HFFc6 (cell line): Measurements from ENCODE around the gene CLCN1. TPM values are rescaled to one million over a fixed set of nuclear protein-coding genes. Genes with fewer than 3 reads are reported as not detected.

Experiments used
- DNase-seq: peaks from one replicate; pipeline ENCODE4 v3.0.0-alpha.2; 2018
- H3K27ac Mint-ChIP-seq: 2 replicates; pipeline ENCODE4 v1.8.0; 2020; ENCODE audit warnings: mild to moderate bottlenecking, mixed read lengths
- H3K27me3 Mint-ChIP-seq: 2 replicates; pipeline ENCODE4 v1.8.0; 2021; ENCODE audit warnings: mild to moderate bottlenecking, moderate library complexity, mixed read lengths; ENCODE audit not compliant: insufficient read depth
- H3K36me3 Mint-ChIP-seq: 2 replicates; pipeline ENCODE4 v1.8.0; 2021; ENCODE audit warnings: low read depth, mixed read lengths
- H3K4me1 Mint-ChIP-seq: 2 replicates; pipeline ENCODE4 v1.8.0; 2020; ENCODE audit warnings: low read depth, mixed read lengths
- H3K4me3 Mint-ChIP-seq: 2 replicates; pipeline ENCODE4 v1.8.0; 2020; ENCODE audit warnings: mild to moderate bottlenecking, moderate library complexity, mixed read lengths
- H3K9me3 Mint-ChIP-seq: 2 replicates; pipeline ENCODE4 v1.8.0; 2020; ENCODE audit warnings: mild to moderate bottlenecking, mixed read lengths
- CTCF ChIP-seq: fragments of 200-600 bp; sonication (generic); IDR thresholded peaks from 2 replicates; pipeline ENCODE4 v1.5.0; 2021; ENCODE audit warnings: antibody characterized with exemption, mild to moderate bottlenecking
- total RNA-seq, 6 experiments: library from RNA; stranded (reverse); fragmentation: NEBNext Ultra II Directional; extraction: Animal tissue kit (Norgen Biotek cat#: 25700); gene quantifications; 2 replicates in 1 of 6; 3 replicates in 5 of 6; pipeline ENCODE4 v1.2.3, GENCODE V29; 2021

The CLCN1 gene
- total RNA-seq, 6 experiments from 2014 or later: not detected

- Mint-ChIP-seq H3K4me3 (no peak overlapping the region), H3K9me3 (no peaks in the 10 kb centered on the region), H3K4me1 (peaks cover 16% of the 10 kb centered on the region), H3K27me3 (peaks cover 16% of the 10 kb centered on the region), H3K36me3 (no peaks in the 10 kb centered on the region), H3K27ac (no peak overlapping the region)
- DNase-seq: no peak
- TF ChIP-seq CTCF: no peak
These were observed 7.1 kb downstream of the CLCN1 start for GRCh38 chr7:143322760-143323633.

- Mint-ChIP-seq H3K27ac (no peak overlapping the region), H3K36me3 (no peaks in the 10 kb centered on the region), H3K9me3 (no peaks in the 10 kb centered on the region), H3K4me1 (peaks cover 16% of the 10 kb centered on the region), H3K4me3 (no peak overlapping the region), H3K27me3 (peaks cover 13% of the 10 kb centered on the region)
- no peak for TF ChIP-seq CTCF
- DNase-seq: no peak
These were observed 7.7 kb downstream of the CLCN1 start for GRCh38 chr7:143323653-143324052.

GRCh38 chr7:143325240-143325639, 9.3 kb downstream of the CLCN1 start:
- TF ChIP-seq CTCF: no peak
- DNase-seq: no peak
- H3K9me3 Mint-ChIP-seq: no peaks in the 10 kb centered on the region
- peaks cover 7% of the 10 kb centered on the region for H3K27me3 Mint-ChIP-seq
- H3K4me3 Mint-ChIP-seq: no peak overlapping the region
- H3K4me1 Mint-ChIP-seq: peaks cover 16% of the 10 kb centered on the region
- no peak overlapping the region; the same call in 1 of the 2 replicates for H3K27ac Mint-ChIP-seq
- no peaks in the 10 kb centered on the region for H3K36me3 Mint-ChIP-seq

GRCh38 chr7:143327903-143328302, 12.0 kb downstream of the CLCN1 start:
- Mint-ChIP-seq H3K27ac (no peak overlapping the region), H3K4me3 (no peak overlapping the region), H3K4me1 (peaks cover 28% of the 10 kb centered on the region), H3K27me3 (peaks cover 3% of the 10 kb centered on the region), H3K36me3 (no peaks in the 10 kb centered on the region), H3K9me3 (no peaks in the 10 kb centered on the region)
- no peak for TF ChIP-seq CTCF
- DNase-seq: no peak

GRCh38 chr7:143329471-143330170, 13.7 kb downstream of the CLCN1 start:
- Mint-ChIP-seq H3K4me3 (no peak overlapping the region), H3K27me3 (peaks cover 3% of the 10 kb centered on the region; the same call in 1 of the 2 replicates), H3K4me1 (peaks cover 32% of the 10 kb centered on the region), H3K9me3 (no peaks in the 10 kb centered on the region), H3K36me3 (no peaks in the 10 kb centered on the region), H3K27ac (no peak overlapping the region)
- peak; percentile 29; the same call in 1 of the 2 replicates for TF ChIP-seq CTCF
- DNase-seq: no peak
